Stimulated activated effector memory CD8-positive, alpha-beta T cell treated with anti-CD3 and anti-CD28 coated beads, Interleukin-12 subunit alpha, Interleukin-12 subunit beta, amount 100 ng/mL, for 72 hours (primary cell): Measurements from ENCODE around the gene CDK2.
A peak's percentile ranks its signal among the peaks of the same experiment; 100 is the strongest.

Experiments
- ATAC-seq: fragments of 150-1000 bp; cut with Tn5 transposase; 2 replicates; pipeline ENCODE4 v1.10.0; 2021
- DNase-seq, 2 donors: peaks; one replicate each; pipeline ENCODE4 v3.0.0; 2021 to 2022; ENCODE audit warnings: low spot score in 2 of 2
- H3K27ac Mint-ChIP-seq: one replicate; pipeline ENCODE4 v1.8.0; 2022; ENCODE audit warnings: mild to moderate bottlenecking, mixed read lengths
- H3K36me3 Mint-ChIP-seq: one replicate; pipeline ENCODE4 v1.8.0; 2022; ENCODE audit warnings: mild to moderate bottlenecking, mixed read lengths
- H3K4me1 Mint-ChIP-seq: one replicate; pipeline ENCODE4 v1.8.0; 2022; ENCODE audit warnings: mixed read lengths
- H3K4me3 Mint-ChIP-seq: one replicate; pipeline ENCODE4 v1.8.0; 2022; ENCODE audit warnings: mild to moderate bottlenecking, mixed read lengths
- H3K9me3 Mint-ChIP-seq: one replicate; pipeline ENCODE4 v1.8.0; 2022; ENCODE audit warnings: mixed read lengths

CDK2 gene

GRCh38 chr12:55932551-55932910 lies 34.1 kb upstream of the CDK2 start:
- Mint-ChIP-seq H3K36me3 (peaks cover 84% of the 10 kb centered on the region), H3K27ac (peak overlapping the region; percentile 99), H3K4me1 (peaks cover 73% of the 10 kb centered on the region), H3K4me3 (peak overlapping the region; percentile 100), H3K9me3 (no peaks in the 10 kb centered on the region)
- ATAC-seq (peak; percentile 9), DNase-seq (peak in 1 of 2 donors; percentile 59)

- Mint-ChIP-seq H3K9me3 (no peaks in the 10 kb centered on the region), H3K4me1 (peaks cover 77% of the 10 kb centered on the region), H3K27ac (peak overlapping the region; percentile 99), H3K36me3 (peaks cover 86% of the 10 kb centered on the region), H3K4me3 (peak overlapping the region; percentile 100)
- no peak for ATAC-seq
- DNase-seq = no peak
These were observed 33.3 kb upstream of the CDK2 start for GRCh38 chr12:55933169-55933798.

- no peak for DNase-seq
- no peak for ATAC-seq
These were observed 32.6 kb upstream of the CDK2 start for GRCh38 chr12:55933799-55934742.

DNA sequence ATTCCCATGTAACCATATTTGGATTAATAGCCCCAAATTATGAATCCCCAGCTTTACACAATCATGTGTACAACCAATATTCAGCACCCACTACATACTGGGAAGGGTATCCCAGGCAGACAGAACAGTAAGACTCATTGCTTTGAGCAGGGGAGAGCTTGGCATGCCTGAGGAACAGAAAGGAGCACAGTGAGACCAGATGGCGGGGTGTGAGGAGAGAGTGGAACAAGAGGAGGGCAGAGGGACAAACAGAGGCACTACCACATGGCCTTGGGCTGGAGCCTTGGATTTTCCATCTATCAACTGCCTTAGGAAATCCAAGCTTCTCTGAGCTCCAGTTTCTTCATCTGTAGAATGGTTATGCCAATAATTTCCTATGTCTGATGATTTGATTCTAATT lies 31.9 kb upstream of the CDK2 start:
- peak overlapping the region; percentile 99 for H3K27ac Mint-ChIP-seq
- peaks cover 83% of the 10 kb centered on the region for H3K4me1 Mint-ChIP-seq
- no peaks in the 10 kb centered on the region for H3K9me3 Mint-ChIP-seq
- DNase-seq = no peak
- peaks cover 91% of the 10 kb centered on the region for H3K36me3 Mint-ChIP-seq
- ATAC-seq = no peak
- peak overlapping the region; percentile 100 for H3K4me3 Mint-ChIP-seq

More at GRCh38 chr12:55933799-55934742, 32.6 kb upstream of the CDK2 start:
- Mint-ChIP-seq H3K36me3 (peaks cover 91% of the 10 kb centered on the region), H3K4me1 (peaks cover 83% of the 10 kb centered on the region), H3K27ac (peak overlapping the region; percentile 99), H3K9me3 (no peaks in the 10 kb centered on the region), H3K4me3 (peak overlapping the region; percentile 100)

DNA sequence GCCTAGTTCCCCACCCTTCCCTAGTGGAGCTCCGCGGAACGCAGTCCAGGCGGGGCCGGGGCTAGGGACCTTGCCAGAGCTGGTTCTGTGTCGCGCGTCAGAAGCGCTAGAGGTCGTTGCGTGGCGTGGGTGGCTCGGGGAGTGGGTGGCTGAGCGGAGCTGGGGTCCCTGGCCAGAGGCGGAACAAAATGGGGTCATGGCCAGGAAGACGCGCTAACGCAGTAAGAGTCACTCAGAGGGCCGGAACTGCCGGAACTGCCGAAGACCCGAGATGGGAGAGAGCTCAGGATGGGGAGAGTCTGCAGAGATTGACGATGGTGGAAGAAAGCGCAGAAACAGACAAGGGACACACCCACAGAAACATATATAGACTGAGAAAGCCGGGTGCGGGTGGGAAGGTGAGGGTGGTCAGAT lies 30.9 kb upstream of the CDK2 start:
- H3K9me3 Mint-ChIP-seq = no peaks in the 10 kb centered on the region
- peak overlapping the region; percentile 99 for H3K27ac Mint-ChIP-seq
- ATAC-seq (peak; percentile 22), DNase-seq (no peak)
- peak overlapping the region; percentile 100 for H3K4me3 Mint-ChIP-seq
- H3K36me3 Mint-ChIP-seq = peaks cover 96% of the 10 kb centered on the region
- peaks cover 83% of the 10 kb centered on the region for H3K4me1 Mint-ChIP-seq

DNA sequence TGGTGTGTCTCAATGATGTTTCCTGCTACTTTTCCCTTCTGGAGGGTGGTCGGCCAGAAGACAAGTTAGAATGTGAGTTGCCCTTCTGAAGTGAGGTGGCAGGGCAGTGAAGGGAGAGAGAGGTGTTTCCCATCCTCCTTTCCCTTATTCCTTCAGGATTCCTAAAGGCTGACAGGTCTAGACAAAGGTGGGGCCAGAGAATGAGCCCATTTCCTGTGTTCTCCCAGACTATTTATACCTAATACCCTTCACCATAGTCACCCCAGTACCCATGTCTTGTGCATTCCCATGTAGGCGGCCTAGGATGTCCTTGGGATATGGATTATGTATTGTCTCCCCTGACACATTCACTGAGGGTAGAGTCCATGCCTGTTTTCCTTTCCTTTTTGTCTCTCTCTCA lies 28.6 kb upstream of the CDK2 start:
- H3K9me3 Mint-ChIP-seq = no peaks in the 10 kb centered on the region
- peaks cover 76% of the 10 kb centered on the region for H3K4me1 Mint-ChIP-seq
- ATAC-seq (no peak), DNase-seq (no peak)
- peak overlapping the region; percentile 53 for H3K27ac Mint-ChIP-seq
- no peak overlapping the region for H3K4me3 Mint-ChIP-seq
- H3K36me3 Mint-ChIP-seq = peaks cover 99% of the 10 kb centered on the region

GRCh38 chr12:55938826-55939501 lies 27.7 kb upstream of the CDK2 start:
- H3K27ac Mint-ChIP-seq = peak overlapping the region; percentile 53
- no peaks in the 10 kb centered on the region for H3K9me3 Mint-ChIP-seq
- ATAC-seq (peak; percentile 25), DNase-seq (no peak)
- H3K4me3 Mint-ChIP-seq = no peak overlapping the region
- peaks cover 66% of the 10 kb centered on the region for H3K4me1 Mint-ChIP-seq
- H3K36me3 Mint-ChIP-seq = peaks cover 99% of the 10 kb centered on the region

DNA sequence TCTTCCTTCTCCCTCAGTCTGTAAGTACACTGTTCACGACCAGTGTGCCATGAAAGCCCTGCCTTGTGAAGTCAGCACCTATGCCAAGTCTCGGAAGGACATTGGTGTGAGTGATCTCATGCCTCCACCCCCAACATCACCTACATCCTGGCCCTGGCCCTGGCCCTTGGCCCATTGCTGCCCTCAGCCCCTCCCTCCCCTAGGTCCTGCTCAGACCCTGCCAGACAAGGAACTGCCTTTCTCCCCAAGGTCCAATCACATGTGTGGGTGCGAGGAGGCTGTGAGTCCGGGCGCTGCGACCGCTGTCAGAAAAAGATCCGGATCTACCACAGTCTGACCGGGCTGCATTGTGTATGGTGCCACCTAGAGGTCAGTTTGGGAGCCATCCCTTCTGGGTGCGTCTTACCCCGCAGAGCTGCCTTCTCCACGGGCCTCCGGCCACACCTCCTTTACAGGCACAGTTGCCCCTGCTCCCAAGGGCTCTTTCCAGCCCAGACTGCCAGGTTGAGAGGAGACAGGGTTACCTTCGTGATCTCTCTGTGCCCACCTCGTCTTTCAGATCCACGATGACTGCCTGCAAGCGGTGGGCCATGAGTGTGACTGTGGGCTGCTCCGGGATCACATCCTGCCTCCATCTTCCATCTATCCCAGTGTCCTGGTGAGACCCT lies 26.4 kb upstream of the CDK2 start:
- H3K4me1 Mint-ChIP-seq = peaks cover 56% of the 10 kb centered on the region
- H3K36me3 Mint-ChIP-seq = peaks cover 100% of the 10 kb centered on the region
- DNase-seq = peak; percentile 75 to 90
- peak overlapping the region; percentile 53 for H3K27ac Mint-ChIP-seq
- H3K9me3 Mint-ChIP-seq = no peaks in the 10 kb centered on the region
- H3K4me3 Mint-ChIP-seq = no peak overlapping the region
- peak; percentile 93 for ATAC-seq

- Mint-ChIP-seq H3K27ac (peak overlapping the region; percentile 4), H3K36me3 (peaks cover 100% of the 10 kb centered on the region)
These were observed 24.6 kb upstream of the CDK2 start for GRCh38 chr12:55942055-55942454.

DNA sequence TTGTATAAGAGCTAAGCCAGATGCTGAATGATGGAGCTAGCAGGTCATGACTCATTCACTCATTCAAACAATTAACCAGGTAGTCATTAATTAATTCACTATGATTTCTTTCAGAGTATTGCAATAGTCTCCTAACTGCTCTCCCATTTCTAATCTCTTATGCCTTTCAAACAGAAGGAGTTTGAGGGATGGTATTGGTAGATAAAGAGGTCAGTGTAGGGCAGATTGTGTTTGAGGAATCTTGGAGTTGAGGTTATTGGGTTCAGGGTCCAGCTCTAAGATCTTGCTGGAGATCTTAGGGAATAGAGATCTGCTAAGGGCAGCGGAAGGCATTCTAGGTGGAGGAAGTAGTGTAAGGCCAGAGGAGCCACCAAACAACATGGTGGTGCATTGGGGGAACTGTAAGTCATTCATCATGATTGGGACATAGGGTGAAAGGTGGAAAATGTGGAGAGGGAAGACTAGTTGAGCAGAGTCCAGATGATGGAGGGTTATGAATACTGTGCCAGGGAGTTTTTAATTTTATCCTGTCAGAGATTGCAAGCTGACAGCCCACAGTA lies 24.0 kb upstream of the CDK2 start:
- ATAC-seq (no peak), DNase-seq (no peak)
- Mint-ChIP-seq H3K4me3 (no peak overlapping the region), H3K4me1 (peaks cover 44% of the 10 kb centered on the region), H3K27ac (peak overlapping the region; percentile 4), H3K36me3 (peaks cover 100% of the 10 kb centered on the region), H3K9me3 (no peaks in the 10 kb centered on the region)

More at GRCh38 chr12:55942055-55942454, 24.6 kb upstream of the CDK2 start:
- Mint-ChIP-seq H3K4me3 (no peak overlapping the region), H3K4me1 (peaks cover 50% of the 10 kb centered on the region), H3K9me3 (no peaks in the 10 kb centered on the region)
- no peak for ATAC-seq
- no peak for DNase-seq

- Mint-ChIP-seq H3K36me3 (peaks cover 100% of the 10 kb centered on the region), H3K4me1 (peaks cover 15% of the 10 kb centered on the region)
- peak; percentile 51 for ATAC-seq
These were observed 20.1 kb upstream of the CDK2 start for GRCh38 chr12:55946553-55946952.

GRCh38 chr12:55955344-55955743 lies 11.3 kb upstream of the CDK2 start:
- ATAC-seq (peak; percentile 12), DNase-seq (no peak)
- Mint-ChIP-seq H3K27ac (peak overlapping the region; percentile 68), H3K4me1 (peaks cover 17% of the 10 kb centered on the region), H3K4me3 (no peak overlapping the region), H3K9me3 (no peaks in the 10 kb centered on the region), H3K36me3 (peaks cover 56% of the 10 kb centered on the region)

More at GRCh38 chr12:55946553-55946952, 20.1 kb upstream of the CDK2 start:
- peak overlapping the region; percentile 82 for H3K27ac Mint-ChIP-seq
- no peaks in the 10 kb centered on the region for H3K9me3 Mint-ChIP-seq
- no peak for DNase-seq
- H3K4me3 Mint-ChIP-seq = no peak overlapping the region

- DNase-seq (no peak), ATAC-seq (peak; percentile 74)
- peaks cover 50% of the 10 kb centered on the region for H3K36me3 Mint-ChIP-seq
- H3K4me1 Mint-ChIP-seq = peaks cover 17% of the 10 kb centered on the region
- H3K9me3 Mint-ChIP-seq = no peaks in the 10 kb centered on the region
- H3K4me3 Mint-ChIP-seq = no peak overlapping the region
- H3K27ac Mint-ChIP-seq = peak overlapping the region; percentile 68
These were observed 10.7 kb upstream of the CDK2 start for GRCh38 chr12:55955800-55956508.
